GM18499 (cell line): ENCODE measurements around the gene CTSL.

Experiments used
- ATAC-seq: cut with Tn5 transposase; IDR thresholded peaks from one replicate; pipeline ENCODE4 v1.9.1; 2021; ENCODE audit warnings: moderate number of reproducible peaks; ENCODE audit not compliant: insufficient read depth, unreplicated experiment

CTSL gene

GRCh38 chr9:87698069-87698809, 27.7 kb upstream of the CTSL start:
- no peak for ATAC-seq

GRCh38 chr9:87699835-87700234, 26.1 kb upstream of the CTSL start:
- ATAC-seq: no peak

GRCh38 chr9:87701491-87701890, 24.4 kb upstream of the CTSL start:
- no peak for ATAC-seq

- no peak for ATAC-seq
These were observed 23.9 kb upstream of the CTSL start for GRCh38 chr9:87701931-87702421.

GRCh38 chr9:87702921-87703320, 23.0 kb upstream of the CTSL start:
- ATAC-seq: no peak

- ATAC-seq: no peak
These were observed 22.2 kb upstream of the CTSL start for GRCh38 chr9:87703636-87704276.

GRCh38 chr9:87704342-87704741, 21.6 kb upstream of the CTSL start:
- ATAC-seq: no peak

GRCh38 chr9:87706066-87706739, 19.7 kb upstream of the CTSL start:
- ATAC-seq: no peak

- no peak for ATAC-seq
These were observed 18.0 kb upstream of the CTSL start for GRCh38 chr9:87707805-87708506.

- no peak for ATAC-seq
These were observed 17.4 kb upstream of the CTSL start for GRCh38 chr9:87708546-87708945.

- ATAC-seq: no peak
These were observed 16.8 kb upstream of the CTSL start for GRCh38 chr9:87708986-87709728.

GRCh38 chr9:87710443-87710842, 15.5 kb upstream of the CTSL start:
- no peak for ATAC-seq

- no peak for ATAC-seq
These were observed 13.8 kb upstream of the CTSL start for GRCh38 chr9:87711857-87712800.

GRCh38 chr9:87712801-87713277, 13.1 kb upstream of the CTSL start:
- no peak for ATAC-seq

- ATAC-seq: no peak
These were observed 12.5 kb upstream of the CTSL start for GRCh38 chr9:87713278-87713987.

GRCh38 chr9:87713988-87714330, 12.0 kb upstream of the CTSL start:
- ATAC-seq: no peak

- no peak for ATAC-seq
These were observed 11.1 kb upstream of the CTSL start for GRCh38 chr9:87714819-87715218.

GRCh38 chr9:87716141-87716540, 9.8 kb upstream of the CTSL start:
- ATAC-seq: no peak
